Right atrium auricular region (tissue), 2 donors: ENCODE data around the gene KCNIP4. TPM values are rescaled to one million over a fixed set of nuclear protein-coding genes. Genes with fewer than 3 reads are reported as not detected.

ENCODE experiments used
- DNase-seq: peaks from one replicate; pipeline ENCODE4 v3.0.0-alpha.2; 2019; ENCODE audit warnings: low spot score
- H3K27ac ChIP-seq, 2 donors: fragments of 200-600 bp; sonication (generic); 1 replicate in 1 of 2; 2 replicates in 1 of 2; pipeline ENCODE4 v1.5.1; 2016 to 2019
- H3K27me3 ChIP-seq, 2 donors: fragments of 200-600 bp; sonication (generic); one replicate each; pipeline versions ENCODE4 v1.5.1 to v1.6.0; 2017 to 2019
- H3K36me3 ChIP-seq: fragments of 200-600 bp; sonication (generic); one replicate; pipeline ENCODE4 v1.5.1; 2016
- H3K4me1 ChIP-seq, 2 donors: fragments of 200-600 bp; sonication (generic); one replicate each; pipeline versions ENCODE4 v1.5.1 to v1.6.0; 2017 to 2019
- H3K4me3 ChIP-seq, 2 donors: fragments of 200-600 bp; sonication (generic); 1 replicate in 1 of 2; 2 replicates in 1 of 2; pipeline ENCODE4 v1.5.1; 2017 to 2019; ENCODE audit warnings: mild to moderate bottlenecking in 1 of 2, moderate library complexity in 1 of 2
- H3K9me3 ChIP-seq, 2 donors: fragments of 200-600 bp; sonication (generic); one replicate each; pipeline ENCODE4 v1.5.1; 2019
- total RNA-seq, 2 donors: library from RNA; depleted of rRNA; stranded (reverse); fragments of >200 nt; gene quantifications; one replicate each; pipeline ENCODE4 v1.1.0, GENCODE V29; 2016
- TF ChIP-seq, protein P1 (sequence below), 2 donors: fragments of 200-600 bp; sonication (generic); IDR thresholded peaks; one replicate each; pipeline ENCODE4 v1.5.1; 2019; ENCODE audit warnings: antibody characterized with exemption in 2 of 2

The KCNIP4 gene
- total RNA-seq, 2 donors from 2014 or later: not detected

DNA sequence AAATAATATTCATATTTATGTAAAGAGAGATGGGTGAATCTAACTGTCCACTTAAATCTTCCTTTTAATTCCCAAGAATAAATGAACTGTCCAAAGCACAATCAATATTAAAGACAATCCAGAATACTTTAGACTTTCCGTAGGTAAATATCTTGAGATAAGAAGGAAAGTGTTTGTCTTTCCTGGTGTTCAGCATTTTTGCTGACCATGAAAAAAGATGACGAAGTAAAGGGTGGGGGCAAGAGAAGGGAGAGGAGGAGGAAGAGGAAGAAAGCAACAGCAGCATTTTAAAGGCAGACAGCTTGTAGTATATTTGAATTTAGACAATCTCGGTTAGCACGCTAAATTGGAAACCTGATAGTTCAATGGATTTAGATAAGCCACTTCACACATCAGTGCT is 498.2 kb downstream of the KCNIP4 start:
- TF ChIP-seq, protein P1, sequence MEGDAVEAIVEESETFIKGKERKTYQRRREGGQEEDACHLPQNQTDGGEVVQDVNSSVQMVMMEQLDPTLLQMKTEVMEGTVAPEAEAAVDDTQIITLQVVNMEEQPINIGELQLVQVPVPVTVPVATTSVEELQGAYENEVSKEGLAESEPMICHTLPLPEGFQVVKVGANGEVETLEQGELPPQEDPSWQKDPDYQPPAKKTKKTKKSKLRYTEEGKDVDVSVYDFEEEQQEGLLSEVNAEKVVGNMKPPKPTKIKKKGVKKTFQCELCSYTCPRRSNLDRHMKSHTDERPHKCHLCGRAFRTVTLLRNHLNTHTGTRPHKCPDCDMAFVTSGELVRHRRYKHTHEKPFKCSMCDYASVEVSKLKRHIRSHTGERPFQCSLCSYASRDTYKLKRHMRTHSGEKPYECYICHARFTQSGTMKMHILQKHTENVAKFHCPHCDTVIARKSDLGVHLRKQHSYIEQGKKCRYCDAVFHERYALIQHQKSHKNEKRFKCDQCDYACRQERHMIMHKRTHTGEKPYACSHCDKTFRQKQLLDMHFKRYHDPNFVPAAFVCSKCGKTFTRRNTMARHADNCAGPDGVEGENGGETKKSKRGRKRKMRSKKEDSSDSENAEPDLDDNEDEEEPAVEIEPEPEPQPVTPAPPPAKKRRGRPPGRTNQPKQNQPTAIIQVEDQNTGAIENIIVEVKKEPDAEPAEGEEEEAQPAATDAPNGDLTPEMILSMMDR (IDR thresholded peaks at IDR 0.05): no peak
- H3K4me3 ChIP-seq: no peak overlapping the region
- H3K36me3 ChIP-seq: no peaks in the 10 kb centered on the region
- H3K27ac ChIP-seq: no peak overlapping the region
- H3K27me3 ChIP-seq: no peaks in the 10 kb centered on the region
- H3K9me3 ChIP-seq: no peaks in the 10 kb centered on the region
- no peak for DNase-seq
- no peaks in the 10 kb centered on the region for H3K4me1 ChIP-seq

GRCh38 chr4:21447301-21448054 is 501.1 kb downstream of the KCNIP4 start:
- TF ChIP-seq, protein P1 (IDR thresholded peaks at IDR 0.05): no peak
- no peaks in the 10 kb centered on the region for H3K36me3 ChIP-seq
- no peak for DNase-seq
- H3K4me1 ChIP-seq: no peaks in the 10 kb centered on the region
- H3K9me3 ChIP-seq: no peaks in the 10 kb centered on the region
- H3K27me3 ChIP-seq: no peaks in the 10 kb centered on the region
- H3K4me3 ChIP-seq: no peak overlapping the region
- no peak overlapping the region for H3K27ac ChIP-seq

GRCh38 chr4:21420166-21420565 is 528.4 kb downstream of the KCNIP4 start:
- TF ChIP-seq, protein P1 (IDR thresholded peaks at IDR 0.05): no peak
- Histone ChIP-seq H3K4me1 (no peaks in the 10 kb centered on the region), H3K36me3 (no peaks in the 10 kb centered on the region), H3K4me3 (no peak overlapping the region), H3K27me3 (no peaks in the 10 kb centered on the region), H3K27ac (no peak overlapping the region), H3K9me3 (no peaks in the 10 kb centered on the region)
- no peak for DNase-seq

DNA sequence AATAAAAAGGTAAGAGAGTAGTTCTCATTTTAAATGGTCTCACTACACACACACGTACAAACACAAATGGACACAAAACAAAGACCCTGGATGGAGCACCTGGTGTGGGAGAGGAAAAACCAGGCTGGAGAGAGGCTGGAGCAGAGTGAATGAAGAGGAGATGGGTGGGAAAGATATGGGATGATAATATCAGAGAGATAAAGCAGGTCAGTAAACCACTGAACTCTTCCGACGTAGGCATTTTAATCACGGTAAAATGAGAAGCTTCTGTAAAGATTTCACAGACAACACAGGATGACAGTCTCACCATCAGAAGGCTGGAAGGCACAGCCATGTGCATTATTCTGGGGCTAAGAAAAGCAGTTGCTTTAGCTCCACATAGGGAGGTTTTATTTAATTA is 532.8 kb downstream of the KCNIP4 start:
- no peak for DNase-seq
- H3K4me3 ChIP-seq: no peak overlapping the region
- TF ChIP-seq, protein P1 (IDR thresholded peaks at IDR 0.05): no peak
- H3K36me3 ChIP-seq: no peaks in the 10 kb centered on the region
- H3K27me3 ChIP-seq: no peaks in the 10 kb centered on the region
- H3K27ac ChIP-seq: no peak overlapping the region
- H3K4me1 ChIP-seq: no peaks in the 10 kb centered on the region
- no peaks in the 10 kb centered on the region for H3K9me3 ChIP-seq

DNA sequence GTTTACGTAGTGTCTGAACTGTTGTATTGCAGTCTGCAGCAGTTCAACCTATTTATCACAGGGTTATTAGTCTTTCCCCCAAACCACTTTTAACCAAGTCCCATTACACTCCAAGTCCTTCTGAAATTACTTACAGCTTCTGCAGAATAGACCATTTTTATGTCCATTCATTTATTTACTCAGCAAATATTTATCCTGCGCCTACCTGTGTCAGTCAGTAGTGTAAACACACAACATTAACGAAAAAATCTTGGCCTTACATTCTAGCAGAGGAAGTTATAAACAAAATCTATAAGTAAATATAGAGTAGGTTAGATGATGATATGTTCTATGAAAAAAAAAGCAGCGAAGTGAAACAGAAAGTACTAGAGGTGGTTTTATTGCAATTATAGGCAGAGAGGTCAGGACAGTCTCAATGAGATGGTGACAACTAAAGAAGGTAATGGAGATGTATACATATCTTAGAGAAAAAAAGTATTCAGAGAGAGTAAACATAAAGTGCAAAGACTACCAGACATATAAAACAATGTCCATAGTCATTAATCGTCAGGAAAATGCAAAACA is 534.7 kb downstream of the KCNIP4 start:
- Histone ChIP-seq H3K27me3 (no peaks in the 10 kb centered on the region), H3K36me3 (no peaks in the 10 kb centered on the region), H3K4me1 (no peaks in the 10 kb centered on the region), H3K9me3 (no peaks in the 10 kb centered on the region), H3K4me3 (no peak overlapping the region), H3K27ac (no peak overlapping the region)
- TF ChIP-seq, protein P1 (IDR thresholded peaks at IDR 0.05): no peak
- DNase-seq: no peak
